Stimulated activated CD4-positive, alpha-beta T cell treated with anti-CD3 and anti-CD28 coated beads, Interleukin-2, amount 100 ng/mL, for 48 hours (primary cell): ENCODE results near the gene DBNL.
"Not testable (repeated sequence)": the region's sequence is repeated elsewhere in the genome, so short reads cannot be mapped to it uniquely, and the experiment has no call there.

ENCODE experiments used
- DNase-seq, 2 donors: peaks; one replicate each; pipeline ENCODE4 v3.0.0-alpha.2; 2020

DBNL gene

GRCh38 chr7:44044315-44045225 is at the start of gene DBNL:
Gene DBNL, plus strand, starts transcription at chr7:44044702. Its CDS starts 36 bp downstream, at chr7:44044738.
- DNase-seq = peak; percentile 86 to 90

- not testable (repeated sequence) for DNase-seq
These were observed 47.0 kb upstream of the DBNL start, which contains the start of gene SPDYE1 for GRCh38 chr7:43997532-43997931. Gene SPDYE1, plus strand, starts transcription at chr7:43997897. Its CDS starts 2,053 bp downstream, at chr7:43999950.

GRCh38 chr7:44012081-44012480 is 32.4 kb upstream of the DBNL start:
- DNase-seq = not testable (repeated sequence)

- not testable (repeated sequence) for DNase-seq
These were observed 29.4 kb upstream of the DBNL start for GRCh38 chr7:44015090-44015489.

- peak; percentile 98 to 100 for DNase-seq
These were observed 25.4 kb upstream of the DBNL start for GRCh38 chr7:44018857-44019807.

- not testable (repeated sequence) for DNase-seq
These were observed 24.7 kb upstream of the DBNL start for GRCh38 chr7:44019825-44020224.

GRCh38 chr7:44022069-44022468 is 22.4 kb upstream of the DBNL start:
- not testable (repeated sequence) for DNase-seq

GRCh38 chr7:44022796-44023467 is 21.6 kb upstream of the DBNL start:
- not testable (repeated sequence) for DNase-seq

GRCh38 chr7:44029433-44029832 is 15.1 kb upstream of the DBNL start:
- DNase-seq = not testable (repeated sequence)

- DNase-seq = not testable (repeated sequence)
These were observed 14.5 kb upstream of the DBNL start for GRCh38 chr7:44030029-44030428.

- not testable (repeated sequence) for DNase-seq
These were observed 13.2 kb upstream of the DBNL start for GRCh38 chr7:44031319-44031718.

GRCh38 chr7:44032031-44032430 is 12.5 kb upstream of the DBNL start:
- not testable (repeated sequence) for DNase-seq

GRCh38 chr7:44033971-44034844 is 10.3 kb upstream of the DBNL start:
- not testable (repeated sequence) for DNase-seq

GRCh38 chr7:44036364-44036763 is 8.1 kb upstream of the DBNL start:
- peak in 1 of 2 donors; percentile 43 for DNase-seq

GRCh38 chr7:44037951-44038350 is 6.6 kb upstream of the DBNL start:
- DNase-seq = not testable (repeated sequence)

- not testable (repeated sequence) for DNase-seq
These were observed 5.9 kb upstream of the DBNL start for GRCh38 chr7:44038553-44038952.

- DNase-seq = peak; percentile 71 to 77
These were observed 5.4 kb upstream of the DBNL start for GRCh38 chr7:44038961-44039558.

- not testable (repeated sequence) for DNase-seq
These were observed 4.6 kb upstream of the DBNL start for GRCh38 chr7:44039800-44040492.

GRCh38 chr7:44040493-44040891 is 4.0 kb upstream of the DBNL start:
- DNase-seq = peak; percentile 40 to 62

- no peak for DNase-seq
These were observed 2.3 kb upstream of the DBNL start for GRCh38 chr7:44042221-44042620.
